ENCODE data around the gene YY1AP1. TPM values are rescaled to one million over a fixed set of nuclear protein-coding genes. Genes with fewer than 3 reads are reported as not detected.
"Not testable (repeated sequence)": the region's sequence is repeated elsewhere in the genome, so short reads cannot be mapped to it uniquely, and the experiment has no call there.

The YY1AP1 gene
- total RNA-seq, 6 experiments from 2014 or later, result 24.3 to 37.2 (median 28.9) TPM

- Histone ChIP-seq H3K27ac (no peak overlapping the region), H3K4me3 (no peak overlapping the region), H3K36me3 (no peaks in the 10 kb centered on the region), H3K4me1 (peaks cover 0 to 8% (median 0%) of the 10 kb centered on the region in 4 donors), H3K27me3 (no peaks in the 10 kb centered on the region), H3K9me3 (peaks cover 0 to 6% (median 0%) of the 10 kb centered on the region in 4 donors)
- TF ChIP-seq, protein P1, sequence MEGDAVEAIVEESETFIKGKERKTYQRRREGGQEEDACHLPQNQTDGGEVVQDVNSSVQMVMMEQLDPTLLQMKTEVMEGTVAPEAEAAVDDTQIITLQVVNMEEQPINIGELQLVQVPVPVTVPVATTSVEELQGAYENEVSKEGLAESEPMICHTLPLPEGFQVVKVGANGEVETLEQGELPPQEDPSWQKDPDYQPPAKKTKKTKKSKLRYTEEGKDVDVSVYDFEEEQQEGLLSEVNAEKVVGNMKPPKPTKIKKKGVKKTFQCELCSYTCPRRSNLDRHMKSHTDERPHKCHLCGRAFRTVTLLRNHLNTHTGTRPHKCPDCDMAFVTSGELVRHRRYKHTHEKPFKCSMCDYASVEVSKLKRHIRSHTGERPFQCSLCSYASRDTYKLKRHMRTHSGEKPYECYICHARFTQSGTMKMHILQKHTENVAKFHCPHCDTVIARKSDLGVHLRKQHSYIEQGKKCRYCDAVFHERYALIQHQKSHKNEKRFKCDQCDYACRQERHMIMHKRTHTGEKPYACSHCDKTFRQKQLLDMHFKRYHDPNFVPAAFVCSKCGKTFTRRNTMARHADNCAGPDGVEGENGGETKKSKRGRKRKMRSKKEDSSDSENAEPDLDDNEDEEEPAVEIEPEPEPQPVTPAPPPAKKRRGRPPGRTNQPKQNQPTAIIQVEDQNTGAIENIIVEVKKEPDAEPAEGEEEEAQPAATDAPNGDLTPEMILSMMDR (IDR thresholded peaks at IDR 0.05), result no peak
- TF ChIP-seq POLR2A (IDR thresholded peaks at IDR 0.05), result no peak
- intact Hi-C loops (cut with DNase I), result no loop called here
- ATAC-seq (no peak), DNase-seq (no peak)
These were observed 48.2 kb downstream of the YY1AP1 start for GRCh38 chr1:155640367-155640766.

DNA sequence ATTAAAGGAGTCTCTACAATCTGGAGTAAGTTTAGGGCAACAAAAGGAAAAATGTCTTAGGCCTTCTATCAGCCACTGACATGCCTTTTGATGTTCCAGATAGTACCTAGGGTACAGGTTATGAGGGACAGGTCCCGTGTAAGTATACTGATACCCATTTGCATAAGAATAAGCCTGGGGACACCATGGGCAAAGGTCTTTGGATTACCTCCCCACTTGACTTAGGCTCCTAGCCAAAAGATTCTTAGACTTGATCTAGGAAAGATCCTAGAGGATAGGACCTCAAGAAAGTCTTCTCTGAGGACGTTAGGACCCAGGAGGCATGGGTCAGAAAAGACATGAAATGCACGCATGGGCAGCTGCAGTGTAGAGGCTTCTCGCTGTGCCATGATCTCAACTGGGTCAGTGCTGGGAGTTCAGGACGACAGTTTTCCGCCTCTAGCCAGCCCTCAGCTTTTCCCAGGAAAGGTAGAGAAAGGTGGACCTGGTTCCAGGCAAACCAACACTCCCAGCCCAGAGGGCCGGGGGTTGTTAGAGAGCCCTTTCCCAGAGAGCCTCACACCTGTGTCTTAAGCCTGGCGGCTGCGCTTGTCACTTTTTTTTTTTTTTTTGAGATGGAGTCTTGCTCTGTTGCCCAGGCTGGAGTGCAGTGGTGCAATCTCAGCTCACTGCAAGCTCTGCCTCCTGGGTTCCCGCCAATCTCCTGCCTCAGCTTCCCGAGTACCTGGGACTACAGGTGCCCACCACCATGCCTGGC lies 52.0 kb downstream of the YY1AP1 start:
- DNase-seq (no peak), ATAC-seq (peak; percentile 35 to 61 (median 59))
- Histone ChIP-seq H3K27me3 (no peaks in the 10 kb centered on the region), H3K4me1 (peaks cover 0 to 8% (median 0%) of the 10 kb centered on the region in 4 donors), H3K4me3 (peak overlapping the region; percentile 30 to 59 (median 50)), H3K36me3 (no peaks in the 10 kb centered on the region), H3K27ac (peak overlapping the region in 1 of 3 donors; percentile 58), H3K9me3 (no peaks in the 10 kb centered on the region)
- WGBS (ENCODE audit: insufficient coverage, low coverage, low lambda C conversion rate, missing lambda C conversion rate), result 59% methylated on average over 11 of the region's 11 CpGs
- TF ChIP-seq, protein P1 (IDR thresholded peaks at IDR 0.05), result no peak
- TF ChIP-seq POLR2A (IDR thresholded peaks at IDR 0.05), result no peak
- intact Hi-C loops (cut with DNase I), result no loop called here

DNA sequence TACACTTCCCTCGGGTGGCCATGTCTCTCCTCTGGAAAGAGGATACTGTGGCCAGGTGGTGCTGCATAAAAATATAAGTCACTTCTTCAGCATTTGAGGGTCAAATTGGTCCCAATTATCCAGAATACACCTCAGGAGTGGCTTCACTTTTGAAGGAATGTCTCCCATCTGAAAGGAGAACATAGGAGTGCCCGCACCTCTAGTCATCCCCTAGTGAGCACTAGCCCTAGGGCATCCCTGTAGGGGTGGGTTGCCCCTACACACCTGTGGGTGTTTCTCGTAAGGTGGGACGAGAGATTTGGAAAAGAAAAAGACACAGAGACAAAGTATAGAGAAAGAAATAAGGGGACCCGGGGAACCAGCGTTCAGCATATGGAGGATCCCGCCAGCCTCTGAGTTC lies 62.1 kb downstream of the YY1AP1 start:
- ATAC-seq; H3K36me3 ChIP-seq; DNase-seq; H3K4me3 ChIP-seq; H3K4me1 ChIP-seq; intact Hi-C loops (cut with DNase I); H3K27ac ChIP-seq; H3K27me3 ChIP-seq; H3K9me3 ChIP-seq: not testable (repeated sequence)
- WGBS (ENCODE audit: insufficient coverage, low coverage, low lambda C conversion rate, missing lambda C conversion rate), result 67% methylated on average over 1 of the region's 7 CpGs

DNA sequence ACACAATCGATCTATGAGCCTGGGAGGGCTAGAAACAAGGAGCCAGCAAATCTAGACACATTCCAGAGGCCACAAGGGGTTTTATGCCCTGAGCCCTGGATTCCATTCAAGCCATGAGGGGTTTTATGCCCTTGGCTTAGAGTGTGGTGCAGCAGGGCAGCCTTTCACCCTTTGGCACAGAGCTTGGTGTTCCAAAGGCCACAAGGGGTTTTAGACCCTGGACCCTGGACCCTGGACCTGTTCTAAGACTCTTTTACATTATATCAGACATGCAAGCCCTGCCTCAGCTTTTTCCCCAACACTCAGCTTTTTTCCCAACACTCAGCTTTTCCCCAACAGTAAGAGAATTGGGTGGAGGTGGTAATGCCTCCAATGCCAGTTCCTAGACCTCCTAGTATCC lies 65.2 kb downstream of the YY1AP1 start:
- no CpG with 5 or more reads among the region's 1 CpG for WGBS (ENCODE audit: insufficient coverage, low coverage, low lambda C conversion rate, missing lambda C conversion rate)
- H3K27ac ChIP-seq, result no peak overlapping the region
- H3K36me3 ChIP-seq, result no peaks in the 10 kb centered on the region
- intact Hi-C loops (cut with DNase I), result no loop called here
- no peaks in the 10 kb centered on the region for H3K9me3 ChIP-seq
- no peak for TF ChIP-seq POLR2A (IDR thresholded peaks at IDR 0.05)
- TF ChIP-seq, protein P1 (IDR thresholded peaks at IDR 0.05), result no peak
- ATAC-seq (peak in 3 of 4 donors; percentile 29 to 57 (median 46)), DNase-seq (peak in 2 of 3 donors; percentile 62 to 71)
- no peak overlapping the region for H3K4me3 ChIP-seq
- peaks cover 0 to 8% (median 2%) of the 10 kb centered on the region in 4 donors for H3K4me1 ChIP-seq
- H3K27me3 ChIP-seq, result no peaks in the 10 kb centered on the region

GRCh38 chr1:155622191-155622590 lies 66.4 kb downstream of the YY1AP1 start:
- H3K27ac ChIP-seq, result no peak overlapping the region
- no peaks in the 10 kb centered on the region for H3K27me3 ChIP-seq
- H3K4me1 ChIP-seq, result peaks cover 0 to 8% (median 2%) of the 10 kb centered on the region in 4 donors
- intact Hi-C loops (cut with DNase I), result no loop called here
- ATAC-seq, result no peak
- H3K36me3 ChIP-seq, result no peaks in the 10 kb centered on the region
- no peak overlapping the region for H3K4me3 ChIP-seq
- DNase-seq, result no peak
- H3K9me3 ChIP-seq, result no peaks in the 10 kb centered on the region
- TF ChIP-seq, protein P1 (IDR thresholded peaks at IDR 0.05), result no peak
- no peak for TF ChIP-seq POLR2A (IDR thresholded peaks at IDR 0.05)
- WGBS (ENCODE audit: insufficient coverage, low coverage, low lambda C conversion rate, missing lambda C conversion rate), result 0% methylated on average over 1 of the region's 2 CpGs

GRCh38 chr1:155613226-155613625 lies 75.3 kb downstream of the YY1AP1 start:
- H3K9me3 ChIP-seq; H3K27ac ChIP-seq; DNase-seq; H3K4me3 ChIP-seq; H3K36me3 ChIP-seq; H3K4me1 ChIP-seq; ATAC-seq; intact Hi-C loops (cut with DNase I); H3K27me3 ChIP-seq: not testable (repeated sequence)
- WGBS (ENCODE audit: insufficient coverage, low coverage, low lambda C conversion rate, missing lambda C conversion rate), result no CpG with 5 or more reads among the region's 2 CpGs

GRCh38 chr1:155610257-155610647 lies 78.3 kb downstream of the YY1AP1 start:
- peak; percentile 29 to 46 (median 31) for ATAC-seq
- H3K27me3 ChIP-seq; H3K4me1 ChIP-seq; intact Hi-C loops (cut with DNase I); DNase-seq; H3K27ac ChIP-seq; H3K9me3 ChIP-seq; H3K36me3 ChIP-seq: not testable (repeated sequence)
- peak overlapping the region; percentile 53 to 74 (median 62) for H3K4me3 ChIP-seq
- no CpG with 5 or more reads among the region's 33 CpGs for WGBS (ENCODE audit: insufficient coverage, low coverage, low lambda C conversion rate, missing lambda C conversion rate)

Data from right lobe of liver (tissue), 6 donors.